Activated CD4-positive, CD25-positive, alpha-beta regulatory T cell treated with anti-CD3 and anti-CD28 coated beads, Interleukin-2, amount 50 U/mL, for 24 hours (primary cell): Measurements from ENCODE around the gene IKZF2.
"Not testable (repeated sequence)": the region's sequence is repeated elsewhere in the genome, so short reads cannot be mapped to it uniquely, and the experiment has no call there.

Experiments
- ATAC-seq, 2 donors: fragments of 150-1000 bp; cut with Tn5 transposase; one replicate each; pipeline ENCODE4 v1.10.0; 2021; ENCODE audit warnings: mild to moderate bottlenecking in 1 of 2, moderate library complexity in 1 of 2

The IKZF2 gene

DNA sequence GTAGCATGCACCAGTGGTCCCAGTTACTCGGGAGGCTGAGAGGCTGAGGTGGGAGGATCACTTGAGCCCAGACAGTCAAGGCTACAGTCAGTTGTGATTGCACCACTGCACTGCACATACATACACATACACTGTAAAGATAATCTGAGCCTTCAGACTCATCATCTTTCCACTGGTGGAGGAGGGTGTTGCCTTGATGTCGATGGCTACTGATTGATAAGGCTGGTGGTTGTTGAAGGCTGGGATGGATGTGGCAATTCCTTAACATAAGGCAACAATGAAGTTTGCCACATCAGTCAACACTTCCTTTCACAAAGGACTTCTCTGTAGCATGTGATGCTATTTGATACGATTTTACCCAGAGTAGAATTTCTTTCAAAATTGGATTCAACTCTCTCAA, 118.8 kb downstream of the IKZF2 start:
- ATAC-seq, result no peak

DNA sequence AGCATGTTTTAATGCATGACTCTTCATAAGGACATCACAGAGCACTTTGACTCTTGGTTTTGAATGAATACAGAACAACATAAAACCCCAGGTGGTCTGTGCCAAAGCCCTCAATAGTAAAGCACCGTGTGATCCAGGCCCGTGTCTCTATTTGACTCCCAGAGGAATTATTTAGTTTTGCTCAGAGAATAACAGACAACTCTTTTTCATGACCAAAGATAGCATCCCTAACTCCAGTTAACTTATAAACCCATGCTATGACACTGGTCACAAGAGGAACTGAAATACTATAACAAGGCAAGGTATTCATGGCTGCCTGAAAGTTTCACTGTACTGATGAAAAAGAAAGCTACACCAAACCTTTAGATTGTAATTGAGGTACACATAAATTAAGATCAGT, 128.4 kb downstream of the IKZF2 start:
- ATAC-seq, result peak; percentile 10 to 11

- peak; percentile 89 for ATAC-seq
Measured at GRCh38 chr2:213021971-213022899, 129.2 kb downstream of the IKZF2 start.

GRCh38 chr2:213020913-213021312, 130.5 kb downstream of the IKZF2 start:
- not testable (repeated sequence) for ATAC-seq

DNA sequence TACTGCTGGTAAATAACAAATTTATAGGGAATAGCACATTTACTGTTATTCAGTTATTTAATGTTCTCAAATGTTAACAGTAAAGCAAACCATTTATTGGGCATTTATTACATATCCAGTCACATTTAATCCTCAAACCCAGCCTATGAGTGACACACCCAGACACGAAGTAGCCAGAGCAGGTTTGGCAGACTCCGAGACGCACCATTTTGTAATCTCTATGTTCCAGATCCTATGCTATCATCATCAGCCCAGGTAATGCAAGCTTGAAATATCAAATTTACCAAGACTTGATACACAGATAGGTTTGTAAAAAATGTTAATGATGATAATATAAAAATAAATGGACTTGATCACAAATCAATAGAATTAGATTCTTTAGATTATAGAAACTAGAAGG, 131.1 kb downstream of the IKZF2 start:
- ATAC-seq, result no peak

DNA sequence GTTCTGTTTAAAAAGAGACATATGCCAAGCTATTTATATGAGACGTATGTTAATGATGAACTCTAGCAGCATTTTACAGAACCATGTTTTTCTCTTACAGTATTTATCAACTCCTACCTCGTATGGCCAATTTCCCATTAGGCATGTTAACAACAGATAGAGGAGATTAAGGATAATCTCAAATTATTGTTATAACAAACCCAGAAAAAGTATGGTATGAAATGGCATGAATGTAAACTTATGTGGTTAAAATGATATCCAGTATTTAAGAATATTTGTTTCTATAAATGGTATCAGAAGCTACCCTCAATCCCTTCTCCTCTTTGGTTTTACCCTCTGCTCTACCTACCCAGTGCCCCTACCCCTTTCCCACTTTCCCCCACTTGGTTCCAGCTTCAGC, 132.0 kb downstream of the IKZF2 start:
- no peak for ATAC-seq

DNA sequence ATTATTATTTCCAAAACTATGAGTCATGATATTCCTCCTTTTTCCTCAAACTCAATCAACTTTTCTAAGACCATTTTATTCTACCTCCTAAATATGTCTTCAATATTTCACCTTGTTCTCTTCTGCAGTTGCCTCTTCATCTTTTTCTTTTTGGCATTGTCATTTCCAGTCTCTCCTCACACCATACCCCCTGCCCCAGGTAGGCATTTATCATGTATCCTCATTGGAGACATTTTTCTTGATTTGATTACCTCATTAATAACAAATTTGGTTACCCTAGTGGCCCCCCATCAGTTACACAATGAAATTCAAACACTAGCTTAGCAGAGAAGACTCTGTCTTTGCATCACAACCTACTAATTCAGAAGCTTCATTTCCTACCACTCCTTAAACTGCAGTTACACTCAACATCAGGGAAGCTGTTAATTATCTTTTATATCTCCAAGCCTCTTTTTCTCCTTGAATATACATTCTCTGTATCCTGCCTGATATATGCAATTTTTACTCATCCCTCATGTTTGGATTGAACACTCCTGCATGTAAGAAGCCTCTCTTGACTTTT, 133.0 kb downstream of the IKZF2 start:
- ATAC-seq, result no peak

DNA sequence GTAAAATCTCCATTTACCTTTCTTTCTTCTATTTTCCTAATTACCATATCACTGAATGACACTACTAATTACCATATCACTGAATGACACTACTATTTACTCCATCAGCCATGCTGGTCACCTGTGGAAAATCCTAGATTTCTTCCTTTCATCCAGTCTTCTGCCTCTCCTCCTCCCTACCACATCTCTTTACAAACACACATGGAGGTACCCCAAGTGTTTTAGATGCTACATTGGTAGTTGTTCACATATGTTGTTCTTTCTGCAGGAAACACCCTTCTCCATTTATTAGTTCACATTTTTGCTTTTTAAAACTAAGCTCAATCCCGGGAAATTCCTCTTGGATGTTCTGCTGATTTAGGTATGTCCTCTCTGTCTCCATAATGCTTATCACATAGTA, 134.0 kb downstream of the IKZF2 start:
- no peak for ATAC-seq

DNA sequence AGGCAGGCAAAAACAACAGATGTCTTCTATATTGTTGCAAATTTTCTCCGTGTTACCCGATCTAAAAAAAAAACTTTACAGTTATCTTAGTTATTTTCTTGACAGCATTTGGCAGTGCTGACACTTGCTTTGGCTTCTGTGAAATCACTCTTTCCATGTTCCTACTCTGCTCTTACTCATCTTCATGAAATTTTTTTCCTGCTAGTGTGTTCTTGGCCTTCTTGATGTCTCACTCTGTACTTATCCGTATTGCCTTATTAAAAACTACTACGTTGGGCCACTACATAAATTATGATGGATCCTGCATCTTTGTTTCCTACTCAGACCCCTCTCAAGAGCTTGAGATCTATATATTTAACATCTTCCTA, 134.4 kb downstream of the IKZF2 start:
- ATAC-seq, result peak; percentile 39 to 50

GRCh38 chr2:213016166-213016983, 135.0 kb downstream of the IKZF2 start:
- ATAC-seq, result peak in 1 of 2 donors; percentile 11

GRCh38 chr2:213015387-213016165, 135.8 kb downstream of the IKZF2 start:
- peak; percentile 68 to 72 for ATAC-seq

DNA sequence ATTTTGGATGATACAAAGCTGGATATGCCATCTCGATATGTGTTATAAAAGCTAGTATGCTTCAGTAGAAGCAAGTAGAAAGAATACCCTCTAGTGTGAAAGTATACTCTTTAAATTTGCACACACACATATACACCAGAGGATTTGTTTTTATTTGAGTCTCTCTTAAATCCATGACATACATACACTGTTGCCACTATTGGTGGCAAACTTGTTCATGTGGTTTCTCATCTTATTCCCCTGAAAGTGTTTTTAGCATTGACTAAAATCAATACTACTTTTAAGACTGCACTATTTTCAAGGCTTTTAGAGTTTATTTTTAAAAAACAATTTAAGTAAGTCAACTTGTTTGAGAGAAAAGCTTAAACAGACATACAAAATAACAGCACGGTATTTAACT, 137.4 kb downstream of the IKZF2 start:
- ATAC-seq, result no peak

GRCh38 chr2:213011505-213011904, 139.9 kb downstream of the IKZF2 start:
- no peak for ATAC-seq

DNA sequence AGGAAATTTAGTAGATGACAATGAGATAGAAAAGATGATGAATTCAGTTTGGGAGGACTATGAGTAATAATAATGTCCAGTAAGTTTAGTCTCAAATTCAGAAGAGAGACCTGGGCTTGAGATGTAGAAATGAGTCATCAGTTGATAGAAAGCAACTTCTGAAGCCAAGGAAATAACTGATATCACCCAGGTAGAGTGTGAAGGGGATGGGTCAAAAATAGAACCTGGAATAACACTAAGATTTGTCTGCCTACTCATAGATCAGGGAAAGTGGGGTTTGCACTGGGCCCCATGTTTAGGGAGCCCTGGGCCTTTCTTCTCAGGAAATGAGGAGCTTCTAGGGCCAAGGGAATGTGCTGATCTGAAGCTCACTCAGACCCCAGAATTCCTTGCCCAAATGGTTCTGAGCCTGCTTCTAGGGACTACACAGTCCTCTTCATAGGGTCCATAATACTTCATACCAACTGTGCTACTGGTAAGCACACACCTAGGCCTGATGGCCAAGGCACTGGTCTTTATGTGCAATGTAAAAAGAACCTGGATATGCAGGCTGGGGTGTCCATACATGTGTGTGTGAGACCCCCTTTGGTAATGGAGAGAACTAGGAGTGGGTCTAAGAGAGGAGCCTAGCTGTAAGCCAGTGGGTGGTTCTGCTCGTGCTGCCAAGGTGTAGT, 141.2 kb downstream of the IKZF2 start:
- ATAC-seq, result peak; percentile 47 to 50

GRCh38 chr2:213007290-213007838, 144.0 kb downstream of the IKZF2 start:
- ATAC-seq, result no peak

- no peak for ATAC-seq
Measured at GRCh38 chr2:213004197-213004821, 147.1 kb downstream of the IKZF2 start.

GRCh38 chr2:213002383-213002782, 149.0 kb downstream of the IKZF2 start:
- peak in 1 of 2 donors; percentile 22 for ATAC-seq

- ATAC-seq, result no peak
Measured at GRCh38 chr2:213001297-213001910, 150.0 kb downstream of the IKZF2 start.

DNA sequence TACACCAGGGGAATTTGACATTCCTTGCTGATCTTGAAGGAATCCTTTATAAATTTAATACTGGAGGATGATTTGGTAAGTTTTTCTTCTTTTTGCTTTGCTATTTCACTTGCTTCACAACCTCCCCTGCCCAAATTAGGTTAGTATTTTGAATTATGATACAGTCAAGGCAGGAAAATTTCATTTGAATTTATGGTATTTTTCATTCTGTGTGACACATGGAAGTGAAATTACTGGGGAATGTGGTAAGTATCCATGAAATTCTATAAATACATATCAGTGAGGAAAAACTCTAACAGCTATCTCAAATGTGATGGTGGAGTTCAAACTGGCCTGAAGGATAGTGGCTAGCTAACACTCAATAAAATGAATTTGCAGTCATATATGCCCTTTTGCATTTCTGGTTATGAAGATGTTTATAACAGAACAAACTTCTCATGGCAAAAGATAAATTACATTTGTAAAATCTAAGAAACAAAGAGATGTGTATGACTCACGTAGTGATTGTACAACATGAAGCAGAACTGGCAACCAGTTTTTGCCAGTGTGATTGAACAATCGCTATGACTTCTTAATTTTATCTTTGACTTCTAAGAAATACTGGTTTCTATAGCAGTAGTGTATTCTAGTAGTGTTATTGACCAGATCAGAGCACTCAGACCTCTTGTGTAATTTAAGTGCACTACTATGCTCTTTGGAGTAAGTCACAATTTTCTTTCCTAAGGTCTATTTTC, 152.6 kb downstream of the IKZF2 start:
- peak; percentile 70 to 79 for ATAC-seq

GRCh38 chr2:212997526-212998020, 153.8 kb downstream of the IKZF2 start:
- no peak for ATAC-seq
